T1000 (cell line): ENCODE measurements around the gene NOXRED1.

Experiments used
- DNase-seq: peaks from one replicate; lab custom pipeline; 2025; ENCODE audit warnings: mixed read lengths; lab: John Stamatoyannopoulos, UW

NOXRED1 gene

GRCh38 chr14:77407158-77407557, 16.2 kb downstream of the NOXRED1 start:
- no peak for DNase-seq

- no peak for DNase-seq
Measured at GRCh38 chr14:77406718-77407117, 16.6 kb downstream of the NOXRED1 start.

DNA sequence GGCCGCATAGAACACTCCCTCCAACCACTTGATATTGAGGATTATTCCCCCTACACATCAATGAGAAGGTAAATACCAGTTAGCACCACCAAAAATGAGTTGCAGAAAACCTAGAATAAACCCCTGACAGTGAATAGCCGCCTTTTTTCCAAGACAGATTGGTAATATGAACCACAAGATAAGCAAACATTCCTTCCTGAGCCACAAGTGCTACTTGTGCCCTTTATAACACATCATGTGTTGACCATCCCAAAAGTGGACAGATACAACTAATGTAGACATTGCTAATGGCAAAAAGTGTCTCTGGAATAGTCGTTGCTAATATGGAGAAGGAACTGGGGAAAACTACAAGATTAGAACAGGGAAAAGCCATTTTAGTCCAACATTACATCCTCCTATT, 17.2 kb downstream of the NOXRED1 start:
- no peak for DNase-seq

DNA sequence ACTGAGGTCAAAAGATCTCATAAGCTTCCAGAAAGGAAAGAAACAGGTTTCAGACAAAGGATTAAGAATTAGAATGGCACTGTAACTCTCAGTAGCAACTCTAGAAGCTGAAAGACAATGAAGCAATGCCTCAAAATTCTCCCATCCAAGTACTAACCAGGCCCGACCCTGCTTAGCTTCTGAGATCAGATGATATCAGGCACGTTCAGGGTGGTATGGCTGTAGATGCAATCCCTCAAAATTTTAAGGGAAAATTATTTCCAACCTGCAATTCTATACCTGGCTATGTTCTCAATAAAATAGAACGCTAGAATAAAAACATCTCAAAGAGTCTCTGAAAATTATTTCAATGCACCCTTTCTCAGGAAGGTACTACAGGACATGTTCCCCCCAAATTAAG, 19.6 kb downstream of the NOXRED1 start:
- DNase-seq = no peak

DNA sequence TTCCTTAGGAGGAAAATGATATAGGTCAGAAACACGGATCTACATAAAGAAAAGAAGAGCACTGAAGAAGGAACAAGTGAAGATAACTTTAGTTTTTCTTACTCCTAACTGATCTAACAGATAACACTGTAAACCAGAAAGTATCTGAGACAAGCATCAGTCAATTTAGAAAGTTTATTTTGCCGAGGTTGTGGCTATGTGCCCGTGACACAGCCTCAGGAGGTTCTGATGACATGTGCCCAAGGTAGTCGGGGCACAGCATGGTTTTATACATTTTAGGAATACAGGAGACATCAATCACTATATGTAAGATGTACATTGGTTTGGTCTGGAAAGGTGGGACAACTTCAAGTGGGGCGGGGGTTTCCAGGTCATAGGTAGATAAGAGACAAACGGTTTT, 23.1 kb downstream of the NOXRED1 start:
- no peak for DNase-seq

GRCh38 chr14:77390188-77390587, 33.1 kb downstream of the NOXRED1 start:
- DNase-seq = no peak

GRCh38 chr14:77378701-77379100, 44.6 kb downstream of the NOXRED1 start:
- no peak for DNase-seq

DNA sequence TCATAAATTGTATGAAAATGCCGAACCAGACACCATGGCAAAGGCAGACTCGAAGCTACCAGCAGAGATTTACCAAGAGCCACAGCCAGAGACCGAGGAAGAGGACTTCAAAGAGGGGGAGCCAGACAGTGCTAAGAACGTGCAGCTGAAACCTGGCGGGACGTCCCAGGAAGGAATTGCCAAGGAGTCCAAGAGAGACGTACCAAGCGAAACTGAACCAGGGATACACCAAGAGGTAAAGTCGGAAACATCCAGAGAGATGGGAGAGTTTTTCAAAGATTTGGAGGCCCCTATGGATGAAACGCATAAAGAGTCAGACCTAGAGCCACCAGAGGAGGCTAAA, 45.9 kb downstream of the NOXRED1 start:
- no peak for DNase-seq

DNA sequence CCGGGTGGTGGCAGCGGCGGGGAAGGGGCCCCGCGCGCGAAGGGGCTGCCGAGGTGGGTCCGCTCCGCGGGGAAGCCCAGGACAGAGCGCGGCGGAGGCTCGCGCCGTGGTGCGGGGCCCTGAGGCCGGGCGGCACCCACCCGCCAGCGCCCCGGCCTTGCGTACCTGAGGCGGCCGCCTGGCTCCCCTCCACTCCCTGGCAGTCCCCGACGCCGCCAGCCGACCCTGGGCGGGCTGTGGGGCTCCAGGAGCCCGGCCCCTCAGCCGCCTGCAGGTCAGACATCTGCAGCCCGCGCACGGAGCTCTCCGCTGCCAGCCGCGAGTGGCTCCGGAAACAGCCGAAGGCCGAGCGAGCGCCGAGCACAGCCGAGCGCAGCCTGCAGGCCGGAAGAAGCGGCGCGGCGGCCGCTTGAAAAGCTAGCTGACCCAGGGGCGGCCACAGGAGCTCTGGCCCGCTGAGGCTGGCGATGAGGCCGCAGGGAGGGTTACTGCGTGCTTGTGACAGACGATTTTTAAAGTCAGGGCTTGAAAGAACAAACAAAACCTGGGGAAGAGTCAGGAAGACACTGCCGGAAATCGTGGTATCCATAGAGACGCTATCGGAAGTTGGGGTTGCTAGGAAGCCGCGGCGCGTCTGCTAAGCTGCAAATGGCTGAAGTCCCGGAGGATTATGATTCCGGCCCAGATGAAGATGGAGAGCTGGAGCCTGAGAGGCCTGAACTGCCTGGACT, 46.4 kb downstream of the NOXRED1 start, which contains the start of the genes SAMD15 and TMED8:
TSS of gene SAMD15 (plus strand) at position 609 of the 731 bp plus-strand sequence. CDS start at position 649, 40 bp downstream.
TSS of gene TMED8 (minus strand) at position 324 of the 731 bp plus-strand sequence. CDS start at position 283, 41 bp downstream.
- DNase-seq = peak; percentile 79

DNA sequence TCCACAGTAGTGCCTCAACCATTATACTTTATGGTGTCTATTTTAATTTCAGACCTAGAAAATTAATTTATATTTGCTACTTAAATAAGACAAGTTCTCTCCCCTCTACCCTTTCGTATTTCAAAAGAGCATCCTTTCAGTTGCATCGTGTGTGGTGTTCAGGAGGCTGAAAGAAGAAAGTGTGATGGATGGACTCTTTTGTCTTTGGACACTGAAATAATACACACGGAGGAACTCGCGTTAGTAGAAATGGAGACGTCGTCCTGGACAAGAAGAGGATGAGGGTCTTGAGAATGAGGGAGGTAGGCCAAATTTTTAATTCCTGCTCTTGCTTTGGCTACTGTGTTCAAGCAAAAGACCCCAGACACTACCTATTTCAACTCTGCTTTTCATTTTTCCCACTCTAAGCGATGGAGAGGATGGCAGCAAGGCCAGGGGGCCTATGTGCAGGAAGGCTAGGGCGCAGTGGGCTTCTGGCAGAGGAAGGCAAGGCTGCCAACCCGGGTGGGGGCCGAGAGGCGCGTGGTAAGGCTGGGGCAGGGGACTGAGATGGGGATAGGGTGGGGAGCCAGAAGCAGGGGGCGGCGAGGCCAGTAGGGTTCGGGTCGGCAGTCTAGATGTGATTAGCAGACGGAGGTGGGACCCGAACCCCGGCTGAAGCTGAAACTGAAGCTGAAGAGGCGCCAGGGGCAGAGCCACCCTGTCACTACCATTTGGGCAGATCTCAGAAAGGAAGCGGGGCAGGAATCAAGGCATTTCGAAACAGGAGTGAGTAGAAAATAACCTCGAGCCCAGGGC, 47.2 kb downstream of the NOXRED1 start:
- DNase-seq = no peak

- DNase-seq = no peak
Measured at GRCh38 chr14:77375164-77375950, 48.0 kb downstream of the NOXRED1 start.

- DNase-seq = no peak
Measured at GRCh38 chr14:77372304-77372841, 51.0 kb downstream of the NOXRED1 start.

- DNase-seq = no peak
Measured at GRCh38 chr14:77369285-77369684, 54.0 kb downstream of the NOXRED1 start.

DNA sequence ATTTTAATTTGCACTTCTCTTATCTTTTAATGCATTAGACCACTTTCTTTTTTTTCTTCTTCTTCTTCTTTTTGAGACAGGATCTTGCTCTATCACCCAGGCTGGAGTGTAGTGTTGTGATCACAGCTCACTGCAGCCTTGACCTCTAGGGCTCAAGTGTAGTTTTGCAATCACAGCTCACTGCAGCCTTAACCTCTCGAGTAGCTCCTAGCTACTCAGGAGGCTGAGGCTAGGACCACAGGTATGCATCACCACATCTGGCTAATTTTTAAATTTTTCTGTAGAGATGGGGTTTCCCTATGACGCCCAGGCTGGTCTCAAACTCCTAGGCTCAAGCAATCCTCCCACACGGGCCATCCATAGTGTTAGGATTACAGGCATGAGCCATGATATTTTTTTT, 59.2 kb downstream of the NOXRED1 start:
- no peak for DNase-seq

- no peak for DNase-seq
Measured at GRCh38 chr14:77359626-77360025, 63.7 kb downstream of the NOXRED1 start.

- DNase-seq = no peak
Measured at GRCh38 chr14:77356899-77357298, 66.4 kb downstream of the NOXRED1 start.

GRCh38 chr14:77355811-77356210, 67.5 kb downstream of the NOXRED1 start:
- no peak for DNase-seq

- no peak for DNase-seq
Measured at GRCh38 chr14:77353469-77354141, 69.7 kb downstream of the NOXRED1 start.

DNA sequence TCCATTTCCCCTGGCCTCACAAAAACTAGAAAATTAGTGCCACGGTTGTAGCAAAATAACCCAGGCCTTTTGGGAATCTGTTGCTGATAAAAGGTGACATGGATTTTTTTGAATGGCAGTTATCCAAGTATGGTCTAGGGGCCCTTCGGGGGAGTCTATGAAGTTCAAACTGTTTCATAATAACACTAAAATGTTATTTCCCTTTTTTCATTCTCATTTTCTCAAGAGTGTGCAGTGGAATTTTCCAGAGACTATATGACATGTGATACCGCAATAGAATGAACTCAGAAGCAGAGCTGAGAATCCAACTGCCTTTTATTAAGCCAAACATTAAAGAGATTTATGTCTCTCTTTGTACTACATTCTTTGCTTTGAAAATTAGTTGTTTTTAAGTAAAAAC, 75.6 kb downstream of the NOXRED1 start:
- no peak for DNase-seq

- no peak for DNase-seq
Measured at GRCh38 chr14:77346495-77346894, 76.8 kb downstream of the NOXRED1 start.

DNA sequence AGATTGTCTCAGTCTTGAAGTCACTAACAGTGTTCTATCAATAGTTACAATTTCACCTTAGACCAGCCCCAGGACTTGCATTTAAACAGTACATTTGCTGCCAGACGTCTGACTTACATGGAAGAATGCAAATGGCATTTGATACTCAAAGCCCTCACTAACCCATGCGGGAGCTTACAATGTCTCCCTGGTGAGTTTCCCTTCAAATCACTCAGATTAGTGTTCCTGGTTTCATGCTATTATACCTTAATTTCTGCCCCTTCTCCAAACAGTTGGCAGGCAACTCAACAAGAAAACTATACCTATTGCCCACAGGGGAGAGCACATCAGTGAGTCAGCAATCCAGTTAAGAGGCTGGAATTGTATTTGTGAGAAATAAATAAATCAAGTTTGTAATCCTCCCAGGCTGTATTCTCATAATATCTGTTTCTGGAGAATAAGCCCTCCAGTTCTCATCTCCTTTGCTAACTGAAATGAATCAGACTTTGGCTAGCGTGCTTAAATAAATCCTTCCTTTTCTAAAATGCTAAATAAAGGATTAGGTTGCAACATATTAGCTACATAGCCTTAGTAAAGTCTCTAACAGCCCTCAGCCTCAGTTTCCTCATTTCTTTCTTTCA, 78.8 kb downstream of the NOXRED1 start:
- no peak for DNase-seq
